Measurements from ENCODE around the gene LRRC7. TPM values are rescaled to one million over a fixed set of nuclear protein-coding genes. Genes with fewer than 3 reads are reported as not detected.

Gene LRRC7
- total RNA-seq, 1 donor from 2014 or later = 19.3 TPM

- DNase-seq (ENCODE audit: low spot score) = no peak
Observed at GRCh38 chr1:70169018-70169839, 601.5 kb downstream of the LRRC7 start.

- no peak for DNase-seq (ENCODE audit: low spot score)
Observed at GRCh38 chr1:70171512-70171911, 603.8 kb downstream of the LRRC7 start.

Data from umbilical cord (tissue), 2 donors.